Measurements from ENCODE around the gene CPNE5.

Gene CPNE5

DNA sequence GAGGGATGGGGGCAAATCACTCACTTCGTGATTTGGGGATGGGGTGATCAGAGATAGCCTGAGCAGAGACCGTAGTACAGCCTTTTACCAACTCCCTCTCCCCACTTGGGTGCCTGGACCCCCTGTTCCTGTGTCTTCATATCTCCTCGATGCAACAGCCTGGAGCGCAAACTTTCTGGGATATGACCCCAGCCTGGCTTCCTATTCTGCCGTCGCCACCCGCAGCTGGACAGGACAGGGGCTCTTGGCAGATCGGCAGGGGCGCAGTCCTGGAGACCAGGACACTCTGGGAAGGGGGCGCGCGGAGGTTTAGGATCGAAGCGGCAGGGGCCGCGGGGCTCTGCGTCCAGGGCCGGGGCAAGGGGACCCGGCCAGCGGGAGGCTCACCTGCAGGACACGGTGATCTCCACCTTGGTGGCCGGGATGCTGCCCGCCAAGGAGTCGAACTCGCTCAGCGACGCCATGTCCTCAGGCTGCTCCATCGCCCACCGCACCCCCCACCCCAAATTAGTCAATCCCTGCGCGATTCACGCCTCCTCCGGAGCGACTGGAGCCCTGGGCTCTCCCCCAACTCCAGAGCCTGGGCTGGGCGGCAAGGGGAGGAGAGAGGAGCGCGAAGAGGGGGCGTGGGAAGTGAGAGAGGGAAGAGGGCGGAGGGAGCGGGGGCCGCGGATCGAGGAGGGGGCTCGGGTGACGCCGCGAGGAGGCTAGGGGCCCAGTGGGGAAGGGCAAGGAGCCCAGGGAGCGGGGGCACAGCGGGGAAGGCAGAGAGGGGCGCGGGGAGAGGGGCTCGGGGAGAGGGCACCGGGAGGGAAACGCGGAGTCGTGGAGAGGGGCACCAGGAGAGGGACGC, at the start of gene CPNE5:
CPNE5 (minus strand) TSS at position 549 of the 853 bp plus-strand sequence; CDS start at position 482, 67 bp downstream.
- no peak for DNase-seq

DNA sequence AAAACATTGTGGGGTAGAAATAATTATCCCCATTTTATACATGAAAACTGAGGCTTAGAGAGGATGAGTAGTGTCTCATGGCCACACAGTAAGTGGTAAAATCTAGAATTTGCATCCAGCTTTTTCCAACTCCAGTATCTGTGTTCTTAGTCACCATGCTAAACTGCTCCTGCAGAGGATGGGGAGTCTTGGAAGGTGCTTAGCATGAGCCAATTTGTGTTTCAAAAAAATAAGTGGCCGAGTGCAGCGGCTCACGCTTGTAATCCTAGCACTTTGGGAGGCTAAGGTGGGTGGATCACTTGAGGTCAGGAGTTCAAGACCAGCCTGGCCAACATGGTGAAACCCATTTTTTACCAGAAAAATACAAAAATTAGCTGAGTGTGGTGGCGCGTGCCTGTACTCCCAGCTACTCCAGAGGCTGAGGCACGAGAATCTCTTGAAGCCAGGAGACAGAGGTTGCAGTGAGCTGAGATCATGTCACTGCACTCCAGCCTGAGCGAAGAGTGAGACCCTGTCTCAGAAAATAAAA, 48.9 kb upstream of the CPNE5 start:
- DNase-seq, result no peak

DNA sequence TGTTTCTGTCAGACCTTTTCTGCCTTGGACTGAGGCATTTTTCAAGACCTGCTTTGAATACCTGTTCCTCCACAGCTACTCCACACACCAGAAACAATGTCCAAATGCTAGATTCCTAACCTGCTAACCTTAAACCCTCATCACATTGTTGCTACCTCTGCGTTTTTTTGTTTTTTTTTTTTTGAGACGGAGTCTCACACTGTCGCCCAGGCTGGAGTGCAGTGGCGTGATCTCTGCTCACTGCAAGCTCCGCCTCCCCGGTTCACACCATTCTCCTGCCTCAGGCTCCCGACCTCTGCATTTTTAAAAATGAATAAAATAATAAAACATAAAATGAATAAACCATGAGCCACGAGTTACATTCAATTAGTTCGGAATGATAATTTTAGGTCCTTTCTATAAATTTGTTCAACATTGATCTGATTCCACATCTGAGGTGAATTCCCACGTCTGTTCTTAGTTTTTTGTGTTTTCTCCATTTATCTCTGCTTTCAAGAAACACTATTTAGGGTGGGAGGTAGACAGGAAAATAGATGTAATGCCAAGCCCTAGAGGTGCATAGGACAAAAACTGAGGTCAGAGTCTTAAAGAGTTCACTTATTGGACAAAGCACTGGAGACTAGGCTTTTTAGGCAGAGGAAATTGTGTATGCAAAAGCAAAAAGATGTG, 47.8 kb upstream of the CPNE5 start:
- no peak for DNase-seq

DNA sequence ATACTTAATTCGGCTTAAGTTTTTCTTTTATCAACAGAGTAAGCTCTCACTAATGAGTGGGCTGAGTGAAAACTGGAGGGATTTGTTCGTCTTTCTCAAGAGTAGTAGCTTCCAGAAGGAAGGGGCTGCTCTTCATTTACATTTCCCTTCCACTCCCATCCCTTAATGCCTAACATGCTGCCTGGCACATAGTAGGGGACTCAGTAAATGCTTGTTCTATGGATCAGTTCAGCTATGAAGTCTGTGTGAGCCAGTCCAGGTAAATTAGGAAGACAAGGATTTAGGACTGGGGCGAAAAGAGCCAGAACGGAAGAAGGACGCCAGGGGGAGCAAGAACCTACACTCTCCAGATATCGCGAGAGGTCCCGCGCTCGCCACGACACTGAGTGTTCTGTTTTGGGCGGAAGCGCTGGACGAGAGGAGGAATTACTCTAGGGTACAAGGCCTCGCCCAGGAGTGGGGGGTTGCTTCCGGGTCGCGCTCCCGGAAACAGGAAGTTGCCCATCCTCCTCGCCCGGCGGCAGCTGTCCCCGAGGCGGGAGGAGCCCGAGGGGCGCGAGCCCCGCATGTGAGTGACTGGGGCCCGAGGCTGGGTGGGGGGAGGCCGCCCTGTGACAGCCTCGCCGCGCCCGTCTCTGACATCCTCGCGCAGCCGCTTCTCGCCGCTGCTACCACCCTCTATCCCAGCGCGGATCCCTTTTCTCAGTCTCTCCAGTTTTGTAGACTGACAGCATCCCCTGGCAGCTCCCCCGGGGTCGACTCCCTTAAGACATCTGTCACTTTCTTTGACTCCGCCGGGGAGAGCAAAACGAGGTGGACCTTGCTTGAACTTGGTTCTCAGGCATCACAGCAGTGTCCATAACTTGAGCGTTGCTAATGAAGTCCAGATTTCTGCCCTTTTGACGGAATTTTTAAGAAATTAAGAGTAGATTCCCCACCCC, 46.5 kb upstream of the CPNE5 start, which contains the start of gene C6orf89:
C6orf89 (plus strand) TSS at position 492 of the 941 bp plus-strand sequence. CDS start 13,493 bp downstream, outside the sequence.
- peak; percentile 99 for DNase-seq

DNA sequence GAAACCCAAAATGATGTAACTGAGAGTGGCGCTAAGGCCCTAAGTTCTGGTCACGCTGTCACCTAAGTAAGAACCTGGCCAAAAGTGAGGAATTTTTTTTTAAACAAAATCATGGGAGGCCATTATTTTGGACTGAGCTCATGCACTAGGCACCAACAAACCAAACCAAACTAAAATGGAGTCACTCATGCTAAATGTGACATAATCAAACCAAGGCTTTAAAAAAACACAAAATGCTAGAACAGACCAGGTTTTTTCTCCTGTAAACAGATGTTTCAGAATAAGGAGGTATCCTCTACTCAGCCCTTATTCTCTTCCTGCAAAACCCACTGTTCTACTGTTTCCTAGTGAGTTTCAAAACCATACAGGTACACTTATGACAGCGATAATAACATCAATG, 45.4 kb upstream of the CPNE5 start:
- DNase-seq, result no peak

DNA sequence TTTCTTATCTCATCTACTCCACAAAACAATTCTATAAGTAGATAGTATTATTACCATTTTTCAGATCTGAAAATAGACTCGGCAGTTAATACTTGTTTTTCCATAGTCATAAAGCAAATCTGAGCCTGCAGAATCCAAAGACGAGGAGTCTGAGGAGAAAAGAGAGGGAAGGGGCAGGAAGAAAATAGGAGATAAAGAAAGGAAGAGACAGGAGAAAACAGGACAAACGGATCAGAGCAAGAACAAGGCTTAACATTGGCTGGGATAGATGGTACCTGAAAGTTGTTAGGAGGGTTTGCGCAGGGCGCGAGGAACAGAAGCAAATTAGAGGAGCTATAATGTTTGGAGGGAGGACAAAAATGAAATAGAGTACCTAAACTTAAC, 36.0 kb upstream of the CPNE5 start:
- DNase-seq, result no peak

DNA sequence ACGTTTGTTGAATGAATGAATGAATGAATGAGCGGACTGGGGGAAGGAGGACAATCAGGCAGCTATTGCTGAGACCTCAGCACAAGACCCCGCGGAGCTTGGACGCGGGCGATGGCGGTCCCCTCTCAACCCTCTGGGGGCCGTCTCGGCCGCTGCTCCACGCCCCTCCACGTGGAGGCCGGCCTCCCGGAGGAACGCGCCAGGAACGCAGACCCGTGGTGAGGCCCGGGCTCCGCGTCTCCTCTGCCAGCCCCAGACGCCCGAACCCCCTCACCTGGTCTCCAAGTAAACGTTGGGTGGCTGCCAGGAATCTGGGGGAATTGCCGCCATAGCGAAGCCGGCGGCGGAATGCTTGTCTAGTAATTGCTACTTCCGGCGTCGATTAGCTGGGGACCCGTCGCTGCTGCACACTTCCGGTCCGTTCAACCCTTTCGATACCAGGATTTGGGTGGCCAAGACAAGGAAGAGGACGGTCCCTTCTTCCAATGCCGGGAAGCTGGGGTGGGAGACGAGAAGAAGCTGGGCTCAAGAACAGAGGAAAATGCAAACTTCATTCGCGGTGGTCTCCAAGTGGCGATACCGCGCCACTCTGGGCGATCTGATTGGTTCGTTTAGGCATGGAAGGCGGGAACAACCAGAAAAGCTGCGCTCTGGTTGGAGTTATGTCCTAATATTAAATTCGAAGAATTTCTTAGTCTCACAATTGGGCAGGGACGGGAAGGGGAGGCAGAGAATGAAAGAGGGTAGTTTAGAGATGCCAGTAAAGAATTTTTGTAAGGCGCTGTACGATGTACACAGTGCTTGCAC, 35.4 kb upstream of the CPNE5 start, which contains the start of gene PPIL1:
PPIL1 (minus strand) TSS at position 361 of the 807 bp plus-strand sequence; CDS start at position 330, 31 bp downstream.
- DNase-seq, result peak; percentile 90

DNA sequence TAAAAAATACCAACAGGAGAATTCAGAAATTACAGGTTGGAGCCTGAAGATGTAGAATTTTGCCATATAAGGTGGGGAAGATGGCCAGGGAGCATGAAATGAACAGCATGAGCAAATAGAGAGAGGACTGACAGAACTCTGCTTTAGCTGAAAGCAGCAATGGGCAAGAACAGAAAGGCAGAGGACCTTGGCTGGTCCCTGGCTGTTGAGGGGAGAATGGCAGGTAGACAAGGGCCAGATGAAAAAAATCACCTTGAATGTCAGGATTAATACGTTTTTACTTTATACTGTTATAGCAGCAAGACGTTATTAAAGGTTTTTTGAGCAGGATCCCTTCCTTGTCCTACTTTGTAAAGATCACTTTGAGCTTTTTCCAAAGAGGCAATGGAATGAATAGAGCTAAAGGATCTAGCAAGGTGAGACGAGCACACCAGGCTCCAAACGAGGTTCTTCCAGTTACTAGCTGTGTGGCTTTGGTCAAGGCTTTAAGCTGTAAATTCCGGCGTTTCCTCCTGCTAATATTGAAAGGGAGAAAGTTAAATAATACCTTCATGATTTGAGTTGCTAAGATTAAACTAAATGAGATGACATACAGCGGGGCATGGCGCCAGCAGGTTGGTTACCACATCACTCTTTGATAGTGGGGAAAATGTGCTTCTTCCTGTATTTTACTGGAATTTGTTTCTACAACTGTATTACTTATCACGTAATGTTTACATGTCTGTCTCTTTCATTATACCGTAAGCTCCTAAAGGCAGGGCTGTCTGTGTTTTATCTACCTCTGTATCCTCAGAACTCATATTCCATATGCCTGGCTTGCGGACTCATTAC, 34.6 kb upstream of the CPNE5 start:
- peak; percentile 44 for DNase-seq

DNA sequence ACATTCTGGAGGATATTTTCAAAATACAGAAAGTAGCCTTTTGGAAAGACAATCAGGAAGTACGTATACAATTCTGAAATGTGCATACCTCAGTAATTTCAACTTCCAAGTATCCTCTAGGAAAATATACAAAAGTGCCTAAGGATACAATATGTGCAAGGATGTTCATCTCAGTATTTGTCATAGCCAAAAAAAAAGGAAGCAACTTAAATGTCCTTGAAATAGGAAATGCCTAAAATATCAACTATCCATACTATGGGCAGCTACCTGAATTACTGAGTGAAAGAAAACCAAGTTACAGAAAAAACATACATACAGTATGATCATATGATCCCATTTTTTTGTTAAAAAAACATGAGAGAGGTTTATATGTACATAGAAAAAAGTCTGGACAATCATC, 33.9 kb upstream of the CPNE5 start:
- no peak for DNase-seq

DNA sequence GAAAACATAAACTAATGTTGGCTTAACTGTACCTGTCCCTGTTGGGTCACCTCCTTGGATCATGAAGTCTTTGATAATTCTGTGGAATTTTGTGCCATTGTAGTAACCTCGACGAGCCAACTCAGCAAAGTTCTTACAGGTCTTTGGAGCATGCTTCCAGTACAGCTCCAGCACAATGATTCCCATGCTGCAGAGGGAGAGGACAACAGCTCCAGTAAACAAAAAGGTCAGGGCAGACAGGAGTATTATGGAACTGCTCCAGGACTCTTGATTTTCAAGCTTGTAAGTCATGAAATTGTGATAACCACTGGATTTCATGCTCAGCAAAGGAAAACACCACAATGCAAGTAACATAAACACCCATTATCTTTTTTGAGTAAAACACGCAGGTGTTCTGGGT, 32.4 kb upstream of the CPNE5 start:
- DNase-seq, result no peak

DNA sequence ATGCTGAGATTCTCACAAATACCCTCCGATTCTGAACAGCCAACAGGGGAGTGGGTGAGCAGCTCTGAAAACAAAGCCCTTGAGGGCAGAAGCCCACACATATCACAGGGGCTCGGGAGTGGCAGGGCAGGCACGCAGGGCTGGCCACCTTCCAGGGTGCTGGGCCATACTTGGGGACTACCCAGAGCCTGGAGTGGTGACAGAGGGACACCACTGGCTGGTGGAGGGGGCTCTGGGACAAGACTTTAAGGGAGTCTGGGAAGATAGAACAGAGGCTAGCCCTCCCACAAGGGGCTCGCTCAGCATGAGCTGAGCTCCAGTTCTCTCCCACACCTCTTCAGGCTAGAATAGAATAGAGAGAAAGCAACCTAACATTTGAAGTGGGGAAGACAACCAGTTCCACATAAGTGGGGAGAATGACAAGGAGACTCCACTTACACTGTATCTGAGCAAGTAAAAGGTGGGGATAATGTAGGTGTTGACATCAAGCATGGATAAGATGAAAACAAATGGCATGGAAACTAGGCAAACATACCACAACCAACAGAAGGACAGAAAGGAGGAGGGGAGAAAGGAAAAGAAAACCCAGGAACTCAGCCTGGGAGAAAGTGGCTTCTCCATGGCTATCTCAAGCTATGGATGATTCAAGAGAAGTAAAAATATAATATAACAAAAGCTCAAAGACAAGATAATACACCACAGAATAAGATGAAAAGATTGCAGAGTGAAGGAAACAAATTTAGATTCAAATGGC, 28.4 kb upstream of the CPNE5 start:
- DNase-seq, result no peak

DNA sequence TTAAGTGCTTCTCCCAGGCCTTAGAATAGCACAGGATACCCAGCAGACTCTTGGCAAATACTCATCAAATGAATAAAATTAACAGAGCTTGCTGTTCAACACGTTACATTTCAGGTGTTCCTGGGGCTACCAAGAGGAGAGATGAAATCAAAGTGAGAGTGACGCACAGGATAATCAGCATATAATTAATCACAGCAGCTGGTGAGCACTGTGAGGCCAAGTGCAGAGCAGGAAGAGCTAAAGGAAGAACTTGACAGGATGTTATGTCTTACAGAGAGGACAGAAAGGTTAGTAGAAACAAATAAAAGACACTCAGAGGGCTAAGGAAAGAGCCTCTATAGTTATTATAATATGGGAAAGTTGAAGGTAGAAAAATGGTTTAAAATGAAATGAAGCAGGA, 26.6 kb upstream of the CPNE5 start:
- DNase-seq, result no peak

DNA sequence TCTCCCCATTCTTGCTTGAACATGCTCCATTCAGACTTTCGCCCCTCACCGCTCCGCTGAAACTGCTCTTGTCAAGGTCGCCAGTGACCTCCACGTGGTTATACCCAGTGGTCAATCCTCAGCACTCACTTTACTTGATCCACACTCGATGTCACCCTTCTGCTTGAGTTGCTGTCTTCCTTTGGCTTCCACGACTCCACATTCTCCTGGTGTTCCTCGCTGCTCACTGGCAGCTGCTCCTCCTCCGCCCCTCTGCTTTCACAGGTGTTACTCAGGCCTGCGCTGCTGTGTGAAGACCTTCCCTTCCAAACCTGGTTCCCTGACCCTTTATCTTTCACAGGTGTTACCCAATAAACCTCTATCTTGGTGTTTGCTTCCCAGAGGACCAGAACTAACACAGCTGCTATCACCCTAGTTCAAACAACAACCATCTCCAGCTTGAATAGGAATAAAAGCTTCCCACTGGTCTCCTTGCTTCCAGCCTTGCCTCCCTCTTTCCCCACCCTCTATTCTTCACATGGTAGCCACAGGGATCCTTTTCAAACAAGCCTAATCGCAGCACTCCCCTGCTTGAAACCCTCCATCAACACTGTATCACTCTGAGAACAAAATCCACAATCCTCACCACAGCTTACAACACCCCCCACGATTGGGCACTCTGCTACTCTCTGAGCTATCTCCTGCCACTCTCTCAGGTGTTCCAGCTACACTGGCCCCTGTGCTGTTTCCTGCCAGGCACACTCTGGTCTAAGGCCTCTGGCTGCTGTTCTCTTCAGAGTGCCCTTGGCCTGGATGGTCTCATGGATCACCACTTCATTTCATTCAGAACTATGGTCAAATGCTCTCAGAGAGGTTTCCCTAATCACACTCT, 24.7 kb upstream of the CPNE5 start:
- no peak for DNase-seq

DNA sequence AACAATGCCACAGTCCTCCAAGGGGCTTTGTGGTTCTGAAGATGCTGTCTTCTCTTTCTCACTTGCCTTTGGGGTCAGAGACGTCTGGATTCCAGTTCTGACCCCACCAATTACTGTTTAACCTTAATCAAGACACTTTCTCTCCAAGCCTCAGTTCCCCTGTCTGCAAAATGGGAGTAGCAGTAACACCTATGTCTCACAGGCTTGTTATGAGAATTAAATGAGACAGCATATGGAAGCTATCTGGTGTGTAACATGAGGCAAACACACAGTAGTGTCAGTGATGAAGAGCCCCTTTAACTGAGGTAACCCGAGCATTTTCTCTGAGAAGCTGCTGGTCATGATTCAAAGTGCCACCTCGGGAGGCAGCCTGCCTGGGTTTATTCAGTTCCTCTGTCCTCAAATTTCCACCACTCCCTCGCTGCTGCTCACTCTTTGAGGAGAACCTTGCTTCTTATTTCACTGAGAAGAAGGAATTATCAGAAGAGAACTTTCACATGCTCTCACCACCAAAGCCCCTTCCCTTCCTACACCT, 23.7 kb upstream of the CPNE5 start:
- DNase-seq, result no peak

DNA sequence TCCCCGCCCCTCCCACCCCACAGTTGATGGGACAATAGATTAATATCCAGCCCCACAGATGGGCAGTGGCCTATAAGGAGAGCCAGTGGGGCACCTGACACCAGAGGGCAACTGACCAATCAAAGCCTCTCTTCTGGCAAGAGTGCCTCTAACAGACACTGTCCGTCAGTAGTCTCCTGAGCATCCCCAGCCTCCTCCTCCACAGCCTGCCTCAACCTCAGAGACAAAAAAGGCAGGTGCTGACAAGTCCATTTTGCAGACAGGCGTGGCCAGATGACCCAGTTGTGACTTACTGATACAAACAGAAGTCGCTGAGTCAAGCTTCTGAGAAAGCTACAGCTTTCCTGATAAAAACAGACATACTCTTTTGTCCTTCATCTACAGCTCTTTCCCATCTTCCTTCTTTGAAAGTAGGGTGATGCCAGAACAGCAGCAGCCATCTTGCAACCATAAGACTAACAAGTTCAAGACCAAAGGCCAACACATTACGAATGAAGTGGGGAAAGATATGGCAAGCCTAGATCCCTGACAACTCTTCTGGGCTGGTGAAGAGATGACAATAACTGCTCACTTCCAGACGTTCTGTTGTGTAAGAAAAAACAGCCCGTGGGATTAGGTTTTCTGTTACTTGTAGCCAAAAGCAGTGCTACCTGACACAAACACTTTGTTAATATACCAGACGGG, 23.1 kb upstream of the CPNE5 start:
- no peak for DNase-seq

DNA sequence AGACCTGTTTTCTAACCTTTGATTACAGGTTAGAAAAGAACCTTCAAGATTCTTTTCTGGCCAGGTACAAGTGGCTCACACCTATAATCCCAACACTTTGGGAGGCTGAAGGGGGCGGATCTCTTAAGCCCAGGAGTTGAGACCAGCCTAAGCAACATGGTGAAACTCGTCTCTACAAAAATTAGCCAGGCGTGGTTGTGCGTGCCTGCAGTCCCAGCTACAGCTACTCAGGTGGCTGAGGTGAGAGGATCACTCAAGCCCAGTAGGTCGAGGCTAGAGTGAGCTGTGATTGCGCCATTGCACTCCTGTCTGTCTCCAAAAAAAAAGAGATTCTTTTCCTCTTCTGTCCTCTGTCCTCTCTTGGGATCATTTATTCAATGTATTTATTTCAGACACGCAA, 20.9 kb upstream of the CPNE5 start:
- DNase-seq, result no peak

DNA sequence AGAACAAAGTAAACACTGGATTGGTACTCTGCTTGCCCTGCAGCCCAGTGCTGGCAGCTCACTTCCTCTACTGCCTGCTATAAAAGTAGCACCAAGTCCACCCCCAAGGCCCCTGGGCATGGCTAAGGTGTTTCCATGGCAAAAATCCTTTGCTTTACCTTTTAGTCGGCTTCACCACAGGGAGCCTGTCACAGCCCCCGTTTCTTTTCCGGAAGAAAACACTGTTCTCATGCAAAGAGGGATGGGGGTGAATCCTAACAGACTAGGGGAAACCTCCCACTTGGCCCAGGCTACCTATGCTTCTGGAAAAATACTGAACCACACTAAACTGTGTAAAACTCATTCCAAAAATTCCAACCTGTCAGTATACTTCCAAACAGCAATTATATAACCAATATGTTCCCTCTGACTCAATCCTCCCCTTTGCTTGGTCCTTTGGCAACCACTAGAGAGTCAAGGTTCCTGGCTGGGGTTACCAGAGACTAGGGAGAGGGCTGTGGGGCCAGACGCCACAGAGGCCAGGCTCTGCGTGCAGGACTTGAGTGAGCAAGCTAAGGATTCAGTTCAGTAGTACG, 19.2 kb upstream of the CPNE5 start:
- DNase-seq, result no peak

DNA sequence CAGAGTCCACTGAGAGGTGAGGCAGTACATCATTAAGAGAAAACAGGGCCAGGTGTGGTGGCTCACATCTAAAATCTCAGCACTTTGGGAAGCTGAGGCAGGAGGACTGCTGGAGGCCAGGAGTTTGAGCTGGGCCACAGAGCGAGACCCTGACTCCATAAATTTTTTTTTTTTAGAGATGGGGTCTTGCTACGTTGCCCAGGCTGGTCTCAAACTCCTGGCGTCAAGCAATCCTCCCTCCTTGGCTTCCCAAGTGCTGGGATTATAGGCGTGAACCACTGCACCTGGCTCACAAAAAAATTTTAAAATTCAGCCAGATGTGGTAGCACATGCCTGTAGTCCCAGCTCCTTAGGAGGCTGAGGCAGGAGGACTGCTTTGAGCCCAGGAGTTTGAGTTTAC, 18.1 kb upstream of the CPNE5 start:
- DNase-seq, result no peak
